ENCODE measurements around the gene ATE1. TPM values are rescaled to one million over a fixed set of nuclear protein-coding genes. Genes with fewer than 3 reads are reported as not detected.
"Not testable (repeated sequence)": the region's sequence is repeated elsewhere in the genome, so short reads cannot be mapped to it uniquely, and the experiment has no call there.

Gene ATE1
- total RNA-seq, 1 donor from 2014 or later, result 6.9 TPM

DNA sequence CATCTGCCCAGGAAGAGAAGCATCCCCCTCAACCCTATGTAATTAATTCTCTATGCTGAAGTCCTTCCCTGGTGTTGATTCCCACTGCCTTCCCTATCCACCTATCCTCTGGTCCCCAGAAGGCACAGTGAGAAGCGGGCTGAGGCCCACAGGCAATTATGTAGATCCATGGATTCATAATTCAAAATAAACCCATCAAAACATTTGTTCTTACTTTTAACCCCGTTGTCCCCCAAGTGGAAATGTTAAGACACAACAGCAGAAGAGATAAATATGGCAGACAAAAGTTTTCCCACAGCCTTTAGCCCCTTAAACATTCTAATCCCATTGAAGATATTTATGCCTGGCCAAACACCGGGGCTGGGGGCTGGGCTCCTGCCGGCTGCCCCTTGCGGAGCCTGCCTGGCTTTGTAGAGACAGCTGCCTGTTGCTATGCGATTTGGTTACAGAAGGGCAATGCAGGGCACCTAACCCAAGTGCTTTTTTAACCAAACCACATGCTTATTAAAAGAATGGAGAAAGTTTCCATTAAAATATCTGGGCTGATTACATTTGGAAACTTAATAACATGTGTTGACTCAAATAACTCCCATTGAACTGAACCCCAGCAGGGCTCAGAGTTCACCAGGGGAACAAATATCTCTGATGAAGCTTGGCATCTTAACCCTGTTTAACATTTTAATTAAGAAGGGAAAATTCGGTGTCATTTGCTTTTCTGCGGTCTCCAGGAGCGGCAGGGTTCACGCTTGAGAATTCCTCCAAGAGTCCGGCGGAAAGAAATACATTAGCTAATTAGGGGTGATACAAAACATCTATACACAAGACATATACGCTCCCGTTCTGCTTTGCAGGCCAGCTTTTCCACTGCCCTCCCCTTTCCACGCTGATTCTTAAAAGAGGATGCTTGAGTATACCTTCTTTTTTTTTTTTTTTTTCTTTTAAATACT is 218.8 kb downstream of the ATE1 start:
- Histone ChIP-seq H3K9me3 (no peaks in the 10 kb centered on the region), H3K27me3 (no peaks in the 10 kb centered on the region), H3K27ac (no peak overlapping the region), H3K4me1 (no peaks in the 10 kb centered on the region), H3K4me3 (no peak overlapping the region), H3K36me3 (no peaks in the 10 kb centered on the region)
- intact Hi-C loops (cut with DNase I), result no loop called here
- TF ChIP-seq CTCF (IDR thresholded peaks at IDR 0.05), result no peak
- DNase-seq (ENCODE audit: low spot score in 2 of 2), result no peak

DNA sequence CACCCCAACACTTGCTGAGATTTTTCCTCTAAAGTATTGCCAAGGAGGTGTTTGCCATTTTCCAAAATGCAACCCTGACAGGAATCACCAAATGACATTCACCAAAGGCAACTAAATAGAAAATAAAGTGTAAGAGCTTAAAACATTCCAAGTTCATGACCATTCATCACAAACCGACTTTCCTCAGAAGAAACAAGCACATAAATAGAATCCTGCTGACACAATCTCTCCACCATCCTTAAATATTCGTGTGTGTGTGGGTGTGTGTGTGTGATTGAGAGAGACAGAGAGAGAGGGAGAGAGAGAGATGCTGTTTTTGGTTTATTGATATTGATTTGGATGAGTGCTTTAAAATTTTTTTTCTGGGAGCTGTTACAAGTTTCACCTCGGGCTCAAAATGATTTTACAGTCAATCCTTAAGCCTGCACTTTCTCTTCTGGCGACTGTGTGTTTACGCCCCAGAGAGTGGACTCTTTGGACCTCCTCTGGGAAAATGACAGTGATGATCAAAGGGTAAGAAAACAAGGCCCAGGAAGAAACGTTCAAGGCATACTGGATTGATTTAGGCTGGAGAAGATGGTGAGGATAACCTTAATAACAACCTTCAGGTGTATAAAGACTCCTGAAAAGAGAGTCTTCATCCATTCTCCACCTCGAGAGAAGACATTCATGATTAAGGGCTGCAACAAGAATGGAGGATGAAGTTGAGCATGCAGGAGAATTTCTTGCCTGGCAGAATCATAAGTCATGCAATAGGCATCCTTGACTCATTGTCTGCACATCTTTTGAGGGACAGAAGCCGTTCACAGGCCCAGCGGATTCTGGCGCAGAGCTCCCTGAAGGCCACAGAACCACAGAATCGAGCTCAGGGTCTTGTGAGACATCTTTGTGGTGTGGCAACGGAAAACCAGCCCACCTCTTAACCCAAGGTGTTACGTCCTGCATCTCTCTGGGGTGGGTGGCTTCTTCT is 225.2 kb downstream of the ATE1 start:
- intact Hi-C loops (cut with DNase I), result no loop called here
- H3K4me3 ChIP-seq, result no peak overlapping the region
- H3K27me3 ChIP-seq, result no peaks in the 10 kb centered on the region
- no peaks in the 10 kb centered on the region for H3K4me1 ChIP-seq
- TF ChIP-seq CTCF (IDR thresholded peaks at IDR 0.05), result no peak
- no peaks in the 10 kb centered on the region for H3K36me3 ChIP-seq
- DNase-seq (ENCODE audit: low spot score in 2 of 2), result no peak
- no peak overlapping the region for H3K27ac ChIP-seq
- no peaks in the 10 kb centered on the region for H3K9me3 ChIP-seq

DNA sequence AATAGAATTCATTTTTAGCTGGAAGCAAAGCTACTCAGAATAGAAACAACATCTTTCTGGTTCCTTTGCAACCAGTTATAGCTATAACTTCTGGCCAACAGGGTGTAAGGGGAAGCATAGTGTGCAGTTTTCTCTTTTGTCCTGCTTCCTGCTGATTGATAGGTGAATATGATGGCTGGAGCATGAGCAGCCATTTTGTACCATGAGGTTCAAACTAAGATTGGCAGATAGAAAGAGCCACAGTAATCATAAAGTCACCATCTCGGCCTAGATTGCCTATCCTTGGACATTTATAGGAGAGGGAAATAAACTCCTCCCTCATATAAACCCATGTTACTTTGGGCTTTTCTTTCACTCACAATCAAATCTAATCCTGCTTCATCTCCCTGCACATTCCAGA is 227.4 kb downstream of the ATE1 start:
- TF ChIP-seq CTCF (IDR thresholded peaks at IDR 0.05), result no peak
- intact Hi-C loops (cut with DNase I), result no loop called here
- Histone ChIP-seq H3K4me3 (no peak overlapping the region), H3K27me3 (no peaks in the 10 kb centered on the region), H3K27ac (no peak overlapping the region), H3K36me3 (no peaks in the 10 kb centered on the region), H3K9me3 (no peaks in the 10 kb centered on the region), H3K4me1 (no peaks in the 10 kb centered on the region)
- DNase-seq (ENCODE audit: low spot score in 2 of 2), result no peak

DNA sequence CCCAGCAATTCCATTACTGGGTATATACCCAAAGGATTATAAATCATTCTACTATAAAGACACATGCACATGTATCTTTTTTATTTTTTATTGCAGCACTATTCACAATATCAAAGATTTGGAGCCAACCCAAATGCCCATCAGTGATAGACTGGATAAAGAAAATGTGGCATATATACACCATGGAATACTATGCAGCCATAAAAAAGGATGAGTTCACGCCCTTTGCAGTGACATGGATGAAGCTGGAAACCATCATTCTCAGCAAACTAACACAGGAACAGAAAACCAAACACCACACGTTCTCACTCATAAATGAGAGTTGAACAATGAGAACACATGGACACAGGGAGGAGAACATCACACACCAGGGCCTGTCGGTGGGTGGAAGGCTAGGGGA is 228.1 kb downstream of the ATE1 start:
- H3K9me3 ChIP-seq; H3K36me3 ChIP-seq; DNase-seq (ENCODE audit: low spot score in 2 of 2); H3K4me1 ChIP-seq; H3K4me3 ChIP-seq; intact Hi-C loops (cut with DNase I); H3K27me3 ChIP-seq; H3K27ac ChIP-seq: not testable (repeated sequence)

DNA sequence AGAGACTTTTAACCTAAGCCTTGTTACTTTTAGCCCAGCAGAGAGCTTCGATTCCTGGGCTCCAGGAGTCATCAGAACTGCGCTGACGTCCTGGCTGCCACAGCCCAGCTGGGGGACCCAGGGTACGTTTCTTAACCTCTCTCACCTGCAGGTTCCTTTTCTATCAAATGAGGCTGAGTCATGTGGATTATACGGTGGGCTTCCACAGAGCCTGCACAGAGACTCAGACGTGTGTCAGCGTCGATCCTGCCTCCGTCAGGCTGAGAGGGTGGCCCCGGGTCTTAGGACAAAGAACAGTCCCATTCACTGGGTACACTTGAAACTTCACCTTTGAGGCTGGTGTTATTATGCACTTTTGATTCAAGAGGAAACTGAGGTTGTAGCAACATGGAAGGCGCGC is 228.9 kb downstream of the ATE1 start:
- intact Hi-C loops (cut with DNase I), result no loop called here
- no peak for DNase-seq (ENCODE audit: low spot score in 2 of 2)
- no peaks in the 10 kb centered on the region for H3K4me1 ChIP-seq
- H3K4me3 ChIP-seq, result no peak overlapping the region
- H3K27me3 ChIP-seq, result no peaks in the 10 kb centered on the region
- TF ChIP-seq CTCF (IDR thresholded peaks at IDR 0.05), result no peak
- H3K36me3 ChIP-seq, result no peaks in the 10 kb centered on the region
- no peak overlapping the region for H3K27ac ChIP-seq
- H3K9me3 ChIP-seq, result no peaks in the 10 kb centered on the region

DNA sequence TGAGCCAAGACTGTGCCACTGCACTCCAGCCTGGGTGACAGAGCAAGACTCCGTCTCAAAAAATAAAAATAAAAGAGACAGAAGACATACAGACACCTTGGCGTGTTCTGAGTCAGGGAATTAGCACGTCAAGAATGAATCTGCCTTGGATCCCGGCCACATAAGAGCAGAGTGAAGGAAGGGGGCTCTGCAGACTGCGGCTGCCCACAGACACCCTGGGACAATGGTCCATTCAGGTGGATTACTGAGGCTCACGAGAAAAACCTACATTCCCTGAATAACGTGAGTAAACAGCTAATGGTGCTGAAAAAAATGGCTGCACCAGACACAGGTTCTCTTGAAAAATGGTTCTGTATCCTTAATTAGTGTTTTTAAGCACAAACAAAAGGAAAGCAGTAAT is 229.5 kb downstream of the ATE1 start:
- Histone ChIP-seq H3K27me3 (no peaks in the 10 kb centered on the region), H3K27ac (no peak overlapping the region), H3K4me1 (no peaks in the 10 kb centered on the region), H3K9me3 (no peaks in the 10 kb centered on the region), H3K36me3 (no peaks in the 10 kb centered on the region), H3K4me3 (no peak overlapping the region)
- DNase-seq (ENCODE audit: low spot score in 2 of 2), result no peak
- no peak for TF ChIP-seq CTCF (IDR thresholded peaks at IDR 0.05)
- intact Hi-C loops (cut with DNase I), result no loop called here

Data from ascending aorta (tissue), 2 donors.